ENCODE results near the gene OTUB2. TPM values are rescaled to one million over a fixed set of nuclear protein-coding genes. Genes with fewer than 3 reads are reported as not detected.
A peak's percentile ranks its signal among the peaks of the same experiment; 100 is the strongest.

The OTUB2 gene
- total and polyA plus RNA-seq, 4 donors = 0.28 to 0.92 (median 0.63) TPM

- peaks cover 12 to 82% (median 51%) of the 10 kb centered on the region in 4 donors for H3K36me3 ChIP-seq (ENCODE audit: control insufficient read depth in 4 of 4, insufficient read depth in 3 of 4, low read depth in 1 of 4, low read length in 3 of 4)
- H3K9me3 ChIP-seq (ENCODE audit: control insufficient read depth in 4 of 4, low read length in 3 of 4) = no peaks in the 10 kb centered on the region
- no peaks in the 10 kb centered on the region for H3K27me3 ChIP-seq (ENCODE audit: control insufficient read depth in 4 of 4, insufficient read depth in 4 of 4, low read length in 3 of 4)
- TF ChIP-seq, protein P1, sequence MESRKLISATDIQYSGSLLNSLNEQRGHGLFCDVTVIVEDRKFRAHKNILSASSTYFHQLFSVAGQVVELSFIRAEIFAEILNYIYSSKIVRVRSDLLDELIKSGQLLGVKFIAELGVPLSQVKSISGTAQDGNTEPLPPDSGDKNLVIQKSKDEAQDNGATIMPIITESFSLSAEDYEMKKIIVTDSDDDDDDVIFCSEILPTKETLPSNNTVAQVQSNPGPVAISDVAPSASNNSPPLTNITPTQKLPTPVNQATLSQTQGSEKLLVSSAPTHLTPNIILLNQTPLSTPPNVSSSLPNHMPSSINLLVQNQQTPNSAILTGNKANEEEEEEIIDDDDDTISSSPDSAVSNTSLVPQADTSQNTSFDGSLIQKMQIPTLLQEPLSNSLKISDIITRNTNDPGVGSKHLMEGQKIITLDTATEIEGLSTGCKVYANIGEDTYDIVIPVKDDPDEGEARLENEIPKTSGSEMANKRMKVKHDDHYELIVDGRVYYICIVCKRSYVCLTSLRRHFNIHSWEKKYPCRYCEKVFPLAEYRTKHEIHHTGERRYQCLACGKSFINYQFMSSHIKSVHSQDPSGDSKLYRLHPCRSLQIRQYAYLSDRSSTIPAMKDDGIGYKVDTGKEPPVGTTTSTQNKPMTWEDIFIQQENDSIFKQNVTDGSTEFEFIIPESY (IDR thresholded peaks at IDR 0.05) = no peak
- TF ChIP-seq RAD21 (IDR thresholded peaks at IDR 0.05) (peak in 1 of 2 donors; percentile 47), NR2F2 (IDR thresholded peaks at IDR 0.05) (no peak)
- 73% methylated on average over 9 of the region's 9 CpGs for WGBS
- H3K4me3 ChIP-seq (ENCODE audit: low read depth in 1 of 3, low read length in 3 of 3) = no peak overlapping the region
- peaks cover 0 to 14% (median 4%) of the 10 kb centered on the region in 4 donors for H3K4me1 ChIP-seq (ENCODE audit: control insufficient read depth in 4 of 4, insufficient read depth in 4 of 4, low read length in 3 of 4)
- peak; percentile 30 for DNase-seq (ENCODE audit: low spot score)
- H3K9ac ChIP-seq (ENCODE audit: low read depth in 1 of 2, low read length in 2 of 2) = no peak overlapping the region
- H3K27ac ChIP-seq (ENCODE audit: low read depth in 1 of 2, low read length in 2 of 2) = no peak overlapping the region
These were observed 25.0 kb downstream of the OTUB2 start for GRCh38 chr14:94051115-94051514.

DNA sequence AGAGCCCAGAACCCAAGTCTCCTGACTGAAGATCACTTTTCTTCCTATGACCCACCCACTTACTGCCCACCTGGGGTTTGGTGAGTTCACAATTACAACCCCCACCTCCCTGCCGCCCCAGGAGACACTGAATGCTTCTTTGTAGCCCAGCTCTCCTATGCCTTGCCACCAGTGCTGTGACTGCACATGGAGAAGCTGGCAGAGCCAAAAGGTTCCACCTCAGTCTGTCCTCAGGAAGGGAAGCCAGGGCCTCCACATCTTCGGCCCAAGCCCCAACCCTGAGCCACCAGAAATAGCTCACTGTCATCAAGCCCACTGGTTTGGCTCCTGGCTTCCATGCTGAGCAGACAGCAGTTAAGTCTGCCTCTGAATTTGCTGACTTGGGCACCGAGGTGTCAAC lies 25.6 kb downstream of the OTUB2 start:
- TF ChIP-seq JUND (IDR thresholded peaks at IDR 0.05) = no peak
- no peak for TF ChIP-seq HNF4A (conservative IDR thresholded peaks at IDR 0.05)
- TF ChIP-seq, protein P1 (IDR thresholded peaks at IDR 0.05) = no peak
- no peak for TF ChIP-seq YY1 (IDR thresholded peaks at IDR 0.05)
- TF ChIP-seq, protein P2, sequence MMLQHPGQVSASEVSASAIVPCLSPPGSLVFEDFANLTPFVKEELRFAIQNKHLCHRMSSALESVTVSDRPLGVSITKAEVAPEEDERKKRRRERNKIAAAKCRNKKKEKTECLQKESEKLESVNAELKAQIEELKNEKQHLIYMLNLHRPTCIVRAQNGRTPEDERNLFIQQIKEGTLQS (IDR thresholded peaks at IDR 0.05) = no peak
- no peak for TF ChIP-seq EGR1 (IDR thresholded peaks at IDR 0.05; ENCODE audit: low read depth in 2 of 2)
- no peak for TF ChIP-seq SP1 (IDR thresholded peaks at IDR 0.05)
- no peak for TF ChIP-seq FOXA2 (IDR thresholded peaks at IDR 0.05)
- no peak for TF ChIP-seq FOXA1 (IDR thresholded peaks at IDR 0.05)
- no peak for TF ChIP-seq NR2F2 (IDR thresholded peaks at IDR 0.05)
- no peak for TF ChIP-seq GABPA (IDR thresholded peaks at IDR 0.05 in 1 of 2, conservative IDR thresholded peaks at IDR 0.05 in 1 of 2)
- TF ChIP-seq CTCF (IDR thresholded peaks at IDR 0.05; ENCODE audit: low read depth, low read length, missing input control) = no peak
- peak; percentile 16 for DNase-seq (ENCODE audit: low spot score)
- Histone ChIP-seq H3K36me3 (ENCODE audit: control insufficient read depth in 4 of 4, insufficient read depth in 3 of 4, low read depth in 1 of 4, low read length in 3 of 4) (peaks cover 9 to 75% (median 52%) of the 10 kb centered on the region in 4 donors), H3K4me1 (ENCODE audit: control insufficient read depth in 4 of 4, insufficient read depth in 4 of 4, low read length in 3 of 4) (peaks cover 2 to 14% (median 6%) of the 10 kb centered on the region in 4 donors), H3K4me3 (ENCODE audit: low read depth in 1 of 3, low read length in 3 of 3) (no peak overlapping the region), H3K9me3 (ENCODE audit: control insufficient read depth in 4 of 4, low read length in 3 of 4) (no peaks in the 10 kb centered on the region), H3K27ac (ENCODE audit: low read depth in 1 of 2, low read length in 2 of 2) (no peak overlapping the region), H3K9ac (ENCODE audit: low read depth in 1 of 2, low read length in 2 of 2) (no peak overlapping the region), H3K27me3 (ENCODE audit: control insufficient read depth in 4 of 4, insufficient read depth in 4 of 4, low read length in 3 of 4) (no peaks in the 10 kb centered on the region)
- WGBS = 95% methylated on average over 3 of the region's 3 CpGs
